MM.1S (cell line): ENCODE data around the gene SERTAD2.

Experiments used
- CTCF ChIP-seq: fragments of 300-600 bp; sonication (generic); IDR thresholded peaks from 2 replicates; pipeline ENCODE4 v1.5.1; 2016; ENCODE audit warnings: antibody characterized with exemption, low read length, mixed read lengths
- EZH2phosphoT487 ChIP-seq: fragments of 300-600 bp; sonication (generic); IDR thresholded peaks from 2 replicates; pipeline ENCODE4 v1.6.1; 2018; ENCODE audit warnings: antibody characterized with exemption, low read length

DNA sequence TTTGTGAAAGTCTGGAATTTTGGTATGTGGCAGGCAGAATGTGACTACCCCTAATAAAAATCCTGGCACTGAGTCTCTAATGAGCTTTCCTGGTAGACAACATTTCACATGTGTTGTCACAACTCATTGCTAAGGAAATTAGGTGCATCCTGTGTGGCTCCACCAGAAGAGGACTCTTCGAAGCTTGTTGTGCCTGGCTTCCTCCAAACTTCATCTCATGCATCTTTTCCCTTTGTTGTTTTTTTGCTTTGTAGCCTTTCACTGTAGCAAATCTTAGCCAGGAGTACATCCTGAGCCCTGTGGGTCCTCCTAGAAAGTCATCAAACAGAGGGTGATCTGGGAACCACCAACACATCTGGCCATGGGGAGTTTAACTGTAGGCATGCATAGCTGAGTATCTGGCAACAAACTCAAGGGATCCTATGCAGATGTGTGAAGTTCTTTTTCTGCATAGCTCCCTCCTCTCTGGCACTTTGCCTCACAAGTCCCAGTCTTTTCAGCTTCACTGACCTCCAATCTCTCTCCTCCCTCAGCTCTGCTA is 42.1 kb upstream of the SERTAD2 start:
- TF ChIP-seq CTCF (no peak), EZH2phosphoT487 (no peak)
